Measurements from ENCODE around the gene NSUN6.
A peak's percentile ranks its signal among the peaks of the same experiment; 100 is the strongest.

The NSUN6 gene

GRCh38 chr10:18557960-18558359, 93.4 kb downstream of the NSUN6 start:
- TF ChIP-seq, protein P1, sequence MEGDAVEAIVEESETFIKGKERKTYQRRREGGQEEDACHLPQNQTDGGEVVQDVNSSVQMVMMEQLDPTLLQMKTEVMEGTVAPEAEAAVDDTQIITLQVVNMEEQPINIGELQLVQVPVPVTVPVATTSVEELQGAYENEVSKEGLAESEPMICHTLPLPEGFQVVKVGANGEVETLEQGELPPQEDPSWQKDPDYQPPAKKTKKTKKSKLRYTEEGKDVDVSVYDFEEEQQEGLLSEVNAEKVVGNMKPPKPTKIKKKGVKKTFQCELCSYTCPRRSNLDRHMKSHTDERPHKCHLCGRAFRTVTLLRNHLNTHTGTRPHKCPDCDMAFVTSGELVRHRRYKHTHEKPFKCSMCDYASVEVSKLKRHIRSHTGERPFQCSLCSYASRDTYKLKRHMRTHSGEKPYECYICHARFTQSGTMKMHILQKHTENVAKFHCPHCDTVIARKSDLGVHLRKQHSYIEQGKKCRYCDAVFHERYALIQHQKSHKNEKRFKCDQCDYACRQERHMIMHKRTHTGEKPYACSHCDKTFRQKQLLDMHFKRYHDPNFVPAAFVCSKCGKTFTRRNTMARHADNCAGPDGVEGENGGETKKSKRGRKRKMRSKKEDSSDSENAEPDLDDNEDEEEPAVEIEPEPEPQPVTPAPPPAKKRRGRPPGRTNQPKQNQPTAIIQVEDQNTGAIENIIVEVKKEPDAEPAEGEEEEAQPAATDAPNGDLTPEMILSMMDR (conservative IDR thresholded peaks at IDR 0.05; ENCODE audit: control insufficient read depth, insufficient read depth, low read depth, low read length) = no peak
- no peak overlapping the region for H3K4me3 ChIP-seq (ENCODE audit: control insufficient read depth, low read depth, low read length)
- DNase-seq (ENCODE audit: low read depth) = no peak

DNA sequence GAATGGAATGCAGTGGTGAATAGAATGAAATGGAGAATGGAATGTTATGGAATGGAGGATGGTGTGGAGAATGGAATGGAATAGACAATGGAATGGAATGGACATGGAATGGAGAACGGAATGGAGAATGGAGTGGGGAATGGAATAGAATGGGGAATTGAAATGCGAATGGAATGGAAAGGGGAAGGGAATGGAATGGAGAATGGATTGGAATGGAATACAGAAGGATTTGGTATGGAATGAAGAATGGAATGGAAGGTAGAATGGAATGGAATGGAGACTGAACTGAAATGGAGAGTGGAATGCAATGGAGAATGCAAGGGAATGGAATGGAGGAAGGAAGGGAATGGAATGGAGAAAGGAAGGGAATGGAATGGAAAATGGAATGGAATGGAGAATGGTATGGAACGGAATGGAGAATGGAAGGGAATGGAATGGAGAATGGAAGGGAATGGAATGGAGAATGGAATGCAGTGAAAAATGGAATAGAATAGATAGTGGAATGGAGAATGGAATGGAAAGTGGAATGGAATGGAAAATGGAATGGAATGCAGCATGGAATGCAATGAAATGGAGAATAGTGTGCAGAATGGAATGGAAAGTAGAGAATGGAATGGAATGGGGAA, 94.8 kb downstream of the NSUN6 start:
- DNase-seq (ENCODE audit: low read depth) = no peak
- H3K4me3 ChIP-seq (ENCODE audit: control insufficient read depth, low read depth, low read length) = no peak overlapping the region
- TF ChIP-seq, protein P1 (conservative IDR thresholded peaks at IDR 0.05; ENCODE audit: control insufficient read depth, insufficient read depth, low read depth, low read length) = no peak

DNA sequence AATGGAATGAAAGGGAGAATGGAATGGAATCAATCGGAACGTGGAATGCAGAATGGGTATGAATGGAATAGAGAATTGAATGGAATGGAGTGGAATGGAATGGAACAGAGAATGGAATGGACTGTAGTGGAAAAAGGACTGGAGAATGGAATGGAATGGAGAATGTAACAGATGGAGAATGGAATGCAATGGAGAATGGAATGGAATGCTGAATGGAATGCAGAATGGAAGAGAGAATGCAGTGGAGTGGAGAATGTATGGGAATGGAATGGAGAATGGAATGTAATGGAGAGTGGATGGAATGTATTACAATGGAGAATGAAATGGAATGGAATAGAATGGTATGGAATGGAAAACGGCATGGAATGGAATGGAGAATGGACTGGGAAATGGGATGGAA, 96.9 kb downstream of the NSUN6 start:
- TF ChIP-seq, protein P1 (conservative IDR thresholded peaks at IDR 0.05; ENCODE audit: control insufficient read depth, insufficient read depth, low read depth, low read length) = no peak
- H3K4me3 ChIP-seq (ENCODE audit: control insufficient read depth, low read depth, low read length) = no peak overlapping the region
- no peak for DNase-seq (ENCODE audit: low read depth)

GRCh38 chr10:18551473-18551872, 99.9 kb downstream of the NSUN6 start:
- no peak for DNase-seq (ENCODE audit: low read depth)
- H3K4me3 ChIP-seq (ENCODE audit: control insufficient read depth, low read depth, low read length) = no peak overlapping the region

GRCh38 chr10:18549105-18549504, 102.3 kb downstream of the NSUN6 start:
- DNase-seq (ENCODE audit: low read depth) = no peak
- TF ChIP-seq, protein P1 (conservative IDR thresholded peaks at IDR 0.05; ENCODE audit: control insufficient read depth, insufficient read depth, low read depth, low read length) = no peak
- no peak overlapping the region for H3K4me3 ChIP-seq (ENCODE audit: control insufficient read depth, low read depth, low read length)

More at GRCh38 chr10:18551473-18551872, 99.9 kb downstream of the NSUN6 start:
- TF ChIP-seq, protein P1 (conservative IDR thresholded peaks at IDR 0.05; ENCODE audit: control insufficient read depth, insufficient read depth, low read depth, low read length) = no peak

- H3K4me3 ChIP-seq (ENCODE audit: control insufficient read depth, low read depth, low read length) = no peak overlapping the region
- TF ChIP-seq, protein P1 (conservative IDR thresholded peaks at IDR 0.05; ENCODE audit: control insufficient read depth, insufficient read depth, low read depth, low read length) = no peak
- peak; percentile 38 for DNase-seq (ENCODE audit: low read depth)
Measured at GRCh38 chr10:18545621-18546305, 105.6 kb downstream of the NSUN6 start.
